Neutrophil (primary cell): Measurements from ENCODE around the gene SLC45A1.
A peak's percentile ranks its signal among the peaks of the same experiment; 100 is the strongest.

Experiments used
- H3K27ac ChIP-seq: fragments of 200-600 bp; sonication (generic); 2 replicates; pipeline ENCODE4 v1.5.1; 2016; ENCODE audit warnings: mild to moderate bottlenecking, moderate library complexity
- H3K27me3 ChIP-seq: fragments of 200-600 bp; sonication (generic); 2 replicates; pipeline ENCODE4 v1.6.0; 2016; ENCODE audit warnings: mild to moderate bottlenecking
- H3K36me3 ChIP-seq: fragments of 200-600 bp; sonication (generic); 2 replicates; pipeline ENCODE4 v1.5.1; 2017
- H3K4me1 ChIP-seq, 2 experiments: fragments of 200-600 bp in 1 of 2; sonication (generic) in 1 of 2; 1 replicate in 1 of 2; 2 replicates in 1 of 2; pipeline versions ENCODE4 v1.5.1 to v1.6.1; 2013 to 2016; ENCODE audit warnings: low read depth in 1 of 2, low read length in 1 of 2, mild to moderate bottlenecking in 1 of 2, moderate library complexity in 1 of 2; ENCODE audit not compliant: control insufficient read depth in 1 of 2, insufficient read depth in 1 of 2
- H3K4me3 ChIP-seq, 2 experiments: fragments of 200-600 bp in 1 of 2; sonication (generic) in 1 of 2; 1 replicate in 1 of 2; 2 replicates in 1 of 2; pipeline ENCODE4 v1.5.1; 2013 to 2016; ENCODE audit warnings: low read depth in 1 of 2, low read length in 1 of 2, mild to moderate bottlenecking in 1 of 2, moderate library complexity in 1 of 2
- H3K9me3 ChIP-seq: fragments of 200-600 bp; sonication (generic); 2 replicates; pipeline ENCODE4 v1.5.1; 2016
- CTCF ChIP-seq: fragments of 200-600 bp; sonication (generic); IDR thresholded peaks from 2 replicates; pipeline ENCODE4 v1.5.1; 2016; ENCODE audit warnings: antibody characterized with exemption

The SLC45A1 gene

GRCh38 chr1:8382608-8383505 lies 64.9 kb downstream of the SLC45A1 start:
- H3K9me3 ChIP-seq = no peaks in the 10 kb centered on the region
- H3K4me3 ChIP-seq = peak overlapping the region; percentile 33 to 52
- no peaks in the 10 kb centered on the region for H3K27me3 ChIP-seq
- H3K36me3 ChIP-seq = peaks cover 32% of the 10 kb centered on the region
- H3K27ac ChIP-seq = peak overlapping the region; percentile 79
- TF ChIP-seq CTCF = no peak
- H3K4me1 ChIP-seq = peaks cover 95 to 96% of the 10 kb centered on the region in 2 experiments

GRCh38 chr1:8384088-8384487 lies 66.2 kb downstream of the SLC45A1 start:
- Histone ChIP-seq H3K27ac (peak overlapping the region; percentile 79), H3K36me3 (peaks cover 26% of the 10 kb centered on the region), H3K4me1 (peaks cover 93 to 96% of the 10 kb centered on the region in 2 experiments), H3K27me3 (no peaks in the 10 kb centered on the region), H3K9me3 (no peaks in the 10 kb centered on the region), H3K4me3 (peak overlapping the region in 1 of 2 experiments; percentile 52)
- TF ChIP-seq CTCF = no peak

GRCh38 chr1:8384577-8384976 lies 66.7 kb downstream of the SLC45A1 start:
- no peak for TF ChIP-seq CTCF
- no peaks in the 10 kb centered on the region for H3K9me3 ChIP-seq
- H3K36me3 ChIP-seq = peaks cover 26% of the 10 kb centered on the region
- peaks cover 93 to 95% of the 10 kb centered on the region in 2 experiments for H3K4me1 ChIP-seq
- H3K27me3 ChIP-seq = no peaks in the 10 kb centered on the region
- H3K27ac ChIP-seq = peak overlapping the region; percentile 79
- H3K4me3 ChIP-seq = no peak overlapping the region

GRCh38 chr1:8386247-8386646 lies 68.3 kb downstream of the SLC45A1 start:
- Histone ChIP-seq H3K9me3 (no peaks in the 10 kb centered on the region), H3K27me3 (no peaks in the 10 kb centered on the region), H3K4me3 (no peak overlapping the region), H3K36me3 (peaks cover 31% of the 10 kb centered on the region), H3K27ac (peak overlapping the region; percentile 71), H3K4me1 (peaks cover 93 to 95% of the 10 kb centered on the region in 2 experiments)
- TF ChIP-seq CTCF = no peak

DNA sequence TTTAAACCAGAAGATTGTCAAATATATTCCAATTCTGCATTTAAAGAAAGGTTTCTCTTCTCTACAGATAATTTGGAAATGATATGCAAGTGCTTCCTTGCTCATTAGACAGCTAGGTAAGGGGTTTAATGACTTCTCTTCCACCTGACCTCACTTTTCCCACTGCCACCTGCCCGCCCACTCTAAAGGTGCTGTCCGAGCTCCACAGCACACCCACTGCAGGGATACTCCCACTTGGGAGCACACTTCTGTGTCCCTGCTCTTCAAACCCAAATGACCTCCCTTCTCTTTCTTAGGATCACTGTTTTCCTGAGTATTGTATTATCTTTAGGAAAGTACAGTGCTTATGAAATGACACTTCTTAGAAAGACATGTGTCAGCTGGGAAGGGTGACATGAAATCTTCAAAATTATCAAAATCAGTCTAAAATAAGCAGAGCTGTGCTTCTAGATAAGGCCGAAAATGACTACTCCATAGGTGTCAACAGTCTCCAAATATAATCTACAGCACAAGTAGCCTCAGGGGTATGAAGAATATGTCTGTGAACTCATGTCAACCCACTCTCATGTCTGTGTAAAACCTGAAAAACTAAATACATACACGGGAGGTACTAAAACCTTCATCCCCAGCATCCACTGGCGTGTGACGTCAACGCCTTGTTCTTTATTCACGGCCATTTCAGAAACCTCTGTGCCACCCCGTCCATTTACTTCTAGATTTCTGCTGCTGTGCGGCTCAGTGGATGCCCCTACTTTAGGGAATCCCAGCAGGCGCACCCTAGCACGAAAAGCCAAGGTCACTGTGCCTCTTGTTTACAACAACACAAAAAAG lies 71.0 kb downstream of the SLC45A1 start:
- no peak for TF ChIP-seq CTCF

More for the DNA sequence above, 71.0 kb downstream of the SLC45A1 start:
- Histone ChIP-seq H3K27ac (peak overlapping the region; percentile 61), H3K4me3 (no peak overlapping the region), H3K36me3 (peaks cover 49% of the 10 kb centered on the region), H3K9me3 (no peaks in the 10 kb centered on the region), H3K4me1 (peaks cover 71 to 75% of the 10 kb centered on the region in 2 experiments), H3K27me3 (no peaks in the 10 kb centered on the region)
